HG03565 (cell line): ENCODE data around the gene TACC3.
"Not testable (repeated sequence)": the region's sequence is repeated elsewhere in the genome, so short reads cannot be mapped to it uniquely, and the experiment has no call there.

ENCODE experiments used
- ATAC-seq: cut with Tn5 transposase; IDR thresholded peaks from one replicate; pipeline ENCODE4 v1.9.1; 2021; ENCODE audit warnings: mild to moderate bottlenecking, moderate library complexity; ENCODE audit not compliant: unreplicated experiment

Gene TACC3

GRCh38 chr4:1701671-1702070, 19.6 kb upstream of the TACC3 start:
- not testable (repeated sequence) for ATAC-seq

GRCh38 chr4:1703867-1704266, 17.5 kb upstream of the TACC3 start:
- no peak for ATAC-seq

GRCh38 chr4:1705732-1706131, 15.6 kb upstream of the TACC3 start:
- ATAC-seq = no peak

- ATAC-seq = no peak
Measured at GRCh38 chr4:1706358-1706757, 15.0 kb upstream of the TACC3 start.

GRCh38 chr4:1708581-1708980, 12.7 kb upstream of the TACC3 start:
- ATAC-seq = no peak

- ATAC-seq = no peak
Measured at GRCh38 chr4:1711055-1711570, 10.2 kb upstream of the TACC3 start.

GRCh38 chr4:1711571-1712215, 9.6 kb upstream of the TACC3 start:
- no peak for ATAC-seq

GRCh38 chr4:1712216-1713002, 8.9 kb upstream of the TACC3 start, which contains the start of gene SLBP:
SLBP (minus strand) TSS chr4:1712319; CDS start chr4:1712188, 131 bp downstream.
- ATAC-seq = peak; percentile 60

- ATAC-seq = no peak
Measured at GRCh38 chr4:1713003-1713851, 8.1 kb upstream of the TACC3 start.

GRCh38 chr4:1714303-1715001, 6.9 kb upstream of the TACC3 start:
- no peak for ATAC-seq

GRCh38 chr4:1715002-1715758, 6.1 kb upstream of the TACC3 start:
- no peak for ATAC-seq

- ATAC-seq = no peak
Measured at GRCh38 chr4:1716065-1716945, 5.0 kb upstream of the TACC3 start.

- ATAC-seq = no peak
Measured at GRCh38 chr4:1717129-1718094, 3.9 kb upstream of the TACC3 start.

- ATAC-seq = no peak
Measured at GRCh38 chr4:1718095-1718850, 3.0 kb upstream of the TACC3 start.

- peak; percentile 6 for ATAC-seq
Measured at GRCh38 chr4:1720163-1720983, 948 bp upstream of the TACC3 start.
